BJ (cell line): ENCODE data around the gene GPC6. TPM values are rescaled to one million over a fixed set of nuclear protein-coding genes. Genes with fewer than 3 reads are reported as not detected.

ENCODE experiments used
- CTCF ChIA-PET: fragments of 350-600 bp; formaldehyde crosslinking; extraction: SDS; loops from one replicate; lab custom pipeline; 2021; ENCODE audit warnings: antibody characterized with exemption, inconsistent platforms; lab: Yijun Ruan, JAX
- POLR2A ChIA-PET: fragments of 300-600 bp; sonication (Branson Sonifier 250); formaldehyde crosslinking; extraction: SDS; loops from one replicate; lab custom pipeline; 2021; ENCODE audit warnings: antibody characterized with exemption; lab: Charles Lee
- DNase-seq: peaks from one replicate; pipeline ENCODE4 v3.0.0-alpha.2; 2011; ENCODE audit warnings: low read depth
- H3K27me3 ChIP-seq: 2 replicates; pipeline ENCODE4 v1.6.0; 2011; ENCODE audit warnings: low read length; ENCODE audit not compliant: control insufficient read depth, insufficient read depth
- H3K36me3 ChIP-seq: 2 replicates; pipeline ENCODE4 v1.5.1; 2011; ENCODE audit warnings: low read length; ENCODE audit not compliant: control insufficient read depth, insufficient read depth
- H3K4me3 ChIP-seq: 2 replicates; pipeline ENCODE4 v1.5.1; 2011; ENCODE audit warnings: low read depth, mild to moderate bottlenecking, control low read depth, low read length
- polyA plus RNA-seq: library from polyadenylated mRNA; depleted of rRNA; stranded (reverse); fragments of >200 nt; gene quantifications from 2 replicates; pipeline ENCODE4 v1.2.3, GENCODE V29; 2011
- TF ChIP-seq, protein P1 (sequence below): IDR thresholded peaks from 2 replicates; pipeline ENCODE4 v1.5.1; 2011; ENCODE audit warnings: low read depth, mild to moderate bottlenecking, control low read depth, inconsistent platforms, low read length, moderate library complexity; ENCODE audit not compliant: insufficient read depth

Gene GPC6
- polyA plus RNA-seq, 1 experiment: 23.0 TPM

DNA sequence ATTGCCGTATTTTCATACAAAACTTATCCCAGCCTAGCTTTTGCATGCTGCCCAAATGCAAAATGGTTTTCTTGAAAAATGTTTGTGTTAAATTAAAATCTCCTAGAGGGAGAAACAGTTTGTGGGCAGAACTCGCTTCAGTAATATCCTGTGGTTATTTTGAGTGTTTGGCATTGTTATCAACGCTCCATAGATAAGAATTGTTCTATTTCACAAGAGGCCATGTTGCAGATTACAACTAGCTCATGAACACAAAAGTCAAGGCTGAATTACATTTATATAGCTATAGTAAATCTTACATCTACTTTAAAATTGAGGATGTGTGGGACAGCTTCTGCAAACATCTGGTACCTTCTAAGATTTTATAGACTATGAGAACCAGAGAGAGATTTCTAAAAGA is 805.0 kb downstream of the GPC6 start:
- ChIA-PET CTCF (interaction anchor here (0.6 kb wide), 1 partner anchor 783 kb away, joined by 3 read pairs; no protein-coding TSS in a partner anchor), POLR2A (no interaction called here)
- H3K4me3 ChIP-seq: no peak overlapping the region
- no peak for DNase-seq
- H3K27me3 ChIP-seq: no peaks in the 10 kb centered on the region
- H3K36me3 ChIP-seq: no peaks in the 10 kb centered on the region
- TF ChIP-seq, protein P1, sequence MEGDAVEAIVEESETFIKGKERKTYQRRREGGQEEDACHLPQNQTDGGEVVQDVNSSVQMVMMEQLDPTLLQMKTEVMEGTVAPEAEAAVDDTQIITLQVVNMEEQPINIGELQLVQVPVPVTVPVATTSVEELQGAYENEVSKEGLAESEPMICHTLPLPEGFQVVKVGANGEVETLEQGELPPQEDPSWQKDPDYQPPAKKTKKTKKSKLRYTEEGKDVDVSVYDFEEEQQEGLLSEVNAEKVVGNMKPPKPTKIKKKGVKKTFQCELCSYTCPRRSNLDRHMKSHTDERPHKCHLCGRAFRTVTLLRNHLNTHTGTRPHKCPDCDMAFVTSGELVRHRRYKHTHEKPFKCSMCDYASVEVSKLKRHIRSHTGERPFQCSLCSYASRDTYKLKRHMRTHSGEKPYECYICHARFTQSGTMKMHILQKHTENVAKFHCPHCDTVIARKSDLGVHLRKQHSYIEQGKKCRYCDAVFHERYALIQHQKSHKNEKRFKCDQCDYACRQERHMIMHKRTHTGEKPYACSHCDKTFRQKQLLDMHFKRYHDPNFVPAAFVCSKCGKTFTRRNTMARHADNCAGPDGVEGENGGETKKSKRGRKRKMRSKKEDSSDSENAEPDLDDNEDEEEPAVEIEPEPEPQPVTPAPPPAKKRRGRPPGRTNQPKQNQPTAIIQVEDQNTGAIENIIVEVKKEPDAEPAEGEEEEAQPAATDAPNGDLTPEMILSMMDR: no peak

- ChIA-PET CTCF (no interaction called here), POLR2A (no interaction called here)
- no peak for DNase-seq
- TF ChIP-seq, protein P1: no peak
- no peaks in the 10 kb centered on the region for H3K27me3 ChIP-seq
- H3K4me3 ChIP-seq: no peak overlapping the region
- no peaks in the 10 kb centered on the region for H3K36me3 ChIP-seq
Observed at GRCh38 chr13:94033098-94033497, 806.5 kb downstream of the GPC6 start.

DNA sequence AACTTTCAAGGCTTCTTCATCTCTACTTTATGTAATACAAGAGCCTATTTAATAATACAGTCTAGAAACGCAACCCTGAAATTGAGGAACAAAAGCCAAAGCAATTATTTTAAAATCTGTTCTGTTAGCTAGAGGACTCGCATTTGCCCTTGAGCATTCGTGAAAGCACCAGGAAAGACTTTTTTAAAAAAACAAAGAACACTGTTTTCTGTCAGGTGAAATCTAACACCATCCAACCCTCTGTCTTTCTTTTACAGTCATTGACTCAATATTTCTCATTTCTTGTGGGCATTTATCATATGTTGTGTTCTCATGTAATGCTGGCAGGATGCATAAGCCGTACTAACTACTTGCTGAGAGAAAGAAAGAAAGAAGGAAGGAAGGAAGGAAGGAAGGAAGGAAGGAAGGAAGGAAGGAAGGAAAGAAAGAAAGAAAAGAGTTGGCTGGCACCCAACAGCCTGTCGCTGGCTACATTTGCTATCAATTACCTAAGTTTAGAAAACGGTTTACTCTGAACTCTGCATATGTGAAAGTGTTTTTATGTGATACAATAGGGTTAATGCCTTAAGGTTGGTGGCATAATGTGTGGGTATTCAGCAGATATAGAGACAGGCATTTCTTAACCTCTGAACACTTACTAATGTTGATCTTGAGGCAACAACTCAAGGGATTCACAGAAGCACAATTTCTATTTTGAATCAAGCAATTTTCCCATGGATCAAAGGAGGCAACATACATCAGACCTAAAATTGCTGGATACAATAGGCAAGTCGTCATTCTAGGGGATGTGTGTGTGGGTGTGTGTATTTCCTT is 807.4 kb downstream of the GPC6 start:
- no peaks in the 10 kb centered on the region for H3K27me3 ChIP-seq
- no peaks in the 10 kb centered on the region for H3K36me3 ChIP-seq
- DNase-seq: no peak
- POLR2A ChIA-PET: no interaction called here
- TF ChIP-seq, protein P1: no peak
- CTCF ChIA-PET: no interaction called here
- H3K4me3 ChIP-seq: no peak overlapping the region

GRCh38 chr13:94050039-94050438 is 823.4 kb downstream of the GPC6 start:
- CTCF ChIA-PET: no interaction called here
- H3K27me3 ChIP-seq: no peaks in the 10 kb centered on the region
- POLR2A ChIA-PET: no interaction called here

DNA sequence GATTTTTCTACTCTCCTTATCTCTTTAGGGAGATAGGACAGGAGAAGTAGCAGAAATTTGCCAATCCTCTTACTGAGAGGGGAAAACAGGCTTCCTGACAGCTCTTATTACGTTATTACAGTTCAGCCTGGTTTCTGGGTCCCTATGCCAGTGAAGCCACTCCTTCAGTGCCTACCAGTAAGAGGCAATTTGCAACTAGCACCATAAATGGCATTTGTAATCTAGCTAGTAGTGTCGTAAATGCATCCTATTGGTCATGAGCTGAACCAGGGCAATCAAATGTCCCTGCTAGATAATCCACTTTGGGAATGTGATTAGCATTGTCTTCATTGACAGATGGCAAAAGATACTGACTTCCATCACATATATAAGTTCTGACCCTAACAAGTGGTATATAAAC is 824.1 kb downstream of the GPC6 start:
- Histone ChIP-seq H3K36me3 (no peaks in the 10 kb centered on the region), H3K27me3 (no peaks in the 10 kb centered on the region), H3K4me3 (no peak overlapping the region)
- CTCF ChIA-PET: no interaction called here
- TF ChIP-seq, protein P1: no peak
- no peak for DNase-seq
- POLR2A ChIA-PET: interaction anchor here (0.6 kb wide), 1 partner anchor 46 kb away, joined by 3 read pairs; no protein-coding TSS in a partner anchor

More at GRCh38 chr13:94050039-94050438, 823.4 kb downstream of the GPC6 start:
- H3K36me3 ChIP-seq: no peaks in the 10 kb centered on the region
- TF ChIP-seq, protein P1: no peak
- no peak overlapping the region for H3K4me3 ChIP-seq
- no peak for DNase-seq
